HCT116 (cell line): Measurements from ENCODE around the gene TNPO1.

ENCODE experiments used
- CEBPB ChIP-seq: IDR thresholded peaks from 2 replicates; pipeline ENCODE4 v1.6.1; 2012; ENCODE audit warnings: low read depth
- POLR2A ChIP-seq: IDR thresholded peaks from 2 replicates; pipeline ENCODE4 v1.7.0; 2011; ENCODE audit warnings: borderline replicate concordance; ENCODE audit not compliant: insufficient read depth, insufficient read length; ENCODE audit errors: extremely low read depth
- YY1 ChIP-seq: IDR thresholded peaks from 2 replicates; pipeline ENCODE4 v1.6.1; 2011; ENCODE audit warnings: low read length, low read depth, moderate library complexity, mild to moderate bottlenecking; ENCODE audit not compliant: insufficient replicate concordance; ENCODE audit errors: extremely low read depth
- TF ChIP-seq, protein P1 (sequence below), 3 experiments: fragments of 200-600 bp in 1 of 3; sonication (generic) in 1 of 3; IDR thresholded peaks in 2 of 3; conservative IDR thresholded peaks in 1 of 3; 2 replicates each; pipeline ENCODE4 v1.5.1; 2012 to 2017; ENCODE audit warnings: low read depth in 2 of 3, low read length in 2 of 3, antibody characterized with exemption in 1 of 3, borderline replicate concordance in 1 of 3, control low read depth in 1 of 3, mild to moderate bottlenecking in 1 of 3, mixed read lengths in 1 of 3, mixed run types in 1 of 3, moderate library complexity in 1 of 3; ENCODE audit not compliant: insufficient read depth in 1 of 3

DNA sequence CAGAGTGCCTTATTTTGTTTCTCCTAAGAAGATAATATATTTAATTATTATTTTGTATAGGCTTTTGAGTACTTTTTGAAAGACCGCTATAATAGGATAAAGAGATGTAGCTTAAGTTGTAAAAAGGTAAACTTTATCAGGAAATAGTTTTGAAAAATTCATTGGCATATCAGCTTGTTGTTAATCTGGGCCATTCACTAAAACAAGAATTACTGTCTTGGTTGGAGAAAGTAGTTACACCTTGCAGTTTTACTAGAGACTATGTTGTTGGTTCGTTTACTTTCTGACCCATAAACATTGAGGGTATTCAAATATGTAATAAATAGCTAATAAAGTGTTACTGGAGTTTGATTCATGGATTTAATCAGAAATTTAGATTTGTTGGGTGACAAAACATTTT is 33.7 kb downstream of the TNPO1 start:
- TF ChIP-seq YY1: no peak
- TF ChIP-seq, protein P1, sequence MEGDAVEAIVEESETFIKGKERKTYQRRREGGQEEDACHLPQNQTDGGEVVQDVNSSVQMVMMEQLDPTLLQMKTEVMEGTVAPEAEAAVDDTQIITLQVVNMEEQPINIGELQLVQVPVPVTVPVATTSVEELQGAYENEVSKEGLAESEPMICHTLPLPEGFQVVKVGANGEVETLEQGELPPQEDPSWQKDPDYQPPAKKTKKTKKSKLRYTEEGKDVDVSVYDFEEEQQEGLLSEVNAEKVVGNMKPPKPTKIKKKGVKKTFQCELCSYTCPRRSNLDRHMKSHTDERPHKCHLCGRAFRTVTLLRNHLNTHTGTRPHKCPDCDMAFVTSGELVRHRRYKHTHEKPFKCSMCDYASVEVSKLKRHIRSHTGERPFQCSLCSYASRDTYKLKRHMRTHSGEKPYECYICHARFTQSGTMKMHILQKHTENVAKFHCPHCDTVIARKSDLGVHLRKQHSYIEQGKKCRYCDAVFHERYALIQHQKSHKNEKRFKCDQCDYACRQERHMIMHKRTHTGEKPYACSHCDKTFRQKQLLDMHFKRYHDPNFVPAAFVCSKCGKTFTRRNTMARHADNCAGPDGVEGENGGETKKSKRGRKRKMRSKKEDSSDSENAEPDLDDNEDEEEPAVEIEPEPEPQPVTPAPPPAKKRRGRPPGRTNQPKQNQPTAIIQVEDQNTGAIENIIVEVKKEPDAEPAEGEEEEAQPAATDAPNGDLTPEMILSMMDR (IDR thresholded peaks at IDR 0.05 in 2 of 3, conservative IDR thresholded peaks at IDR 0.05 in 1 of 3; ENCODE audit: borderline replicate concordance in 1 of 3, insufficient read depth in 1 of 3, low read depth in 2 of 3, low read length in 2 of 3): no peak
- TF ChIP-seq POLR2A: no peak
- TF ChIP-seq CEBPB: no peak
